Measurements from ENCODE around the gene ALDH8A1.

- TF ChIP-seq CTCF (optimal IDR thresholded peaks at IDR 0.05 in 1 of 3, IDR thresholded peaks at IDR 0.05 in 1 of 3, conservative IDR thresholded peaks at IDR 0.05 in 1 of 3; ENCODE audit: extremely low read depth in 1 of 3, insufficient read depth in 2 of 3, low read length in 3 of 3), result peak in 1 of 3 experiments; percentile 15
- TF ChIP-seq EZH2 (IDR thresholded peaks at IDR 0.05; ENCODE audit: low read length), result no peak
Observed at GRCh38 chr6:134950482-134950881, 581 bp upstream of the ALDH8A1 start.

Data from keratinocyte (primary cell).